ENCODE measurements around the gene HAAO.

The HAAO gene

GRCh38 chr2:42777883-42778805 lies 14.2 kb downstream of the HAAO start:
- Histone ChIP-seq H3K27me3 (ENCODE audit: control insufficient read depth, insufficient read depth, low read length) (no peaks in the 10 kb centered on the region), H3K27ac (ENCODE audit: low read depth, low read length) (no peak overlapping the region), H3K9ac (ENCODE audit: low read length) (no peak overlapping the region), H3K36me3 (ENCODE audit: control insufficient read depth, insufficient read depth, low read length) (peaks cover 3% of the 10 kb centered on the region; the same call in 1 of the 2 replicates), H3K9me3 (ENCODE audit: control insufficient read depth, insufficient read depth, low read depth, low read length) (peaks cover 39% of the 10 kb centered on the region), H3K4me3 (ENCODE audit: low read depth, low read length) (no peak overlapping the region), H3K4me1 (ENCODE audit: control insufficient read depth, insufficient read depth, low read length) (peaks cover 7% of the 10 kb centered on the region)

GRCh38 chr2:42775810-42776209 lies 16.6 kb downstream of the HAAO start:
- no peak overlapping the region for H3K4me3 ChIP-seq (ENCODE audit: low read depth, low read length)
- peaks cover 10% of the 10 kb centered on the region for H3K4me1 ChIP-seq (ENCODE audit: control insufficient read depth, insufficient read depth, low read length)
- H3K9ac ChIP-seq (ENCODE audit: low read length), result no peak overlapping the region
- H3K27ac ChIP-seq (ENCODE audit: low read depth, low read length), result no peak overlapping the region
- peaks cover 28% of the 10 kb centered on the region for H3K9me3 ChIP-seq (ENCODE audit: control insufficient read depth, insufficient read depth, low read depth, low read length)
- no peaks in the 10 kb centered on the region for H3K27me3 ChIP-seq (ENCODE audit: control insufficient read depth, insufficient read depth, low read length)
- peaks cover 3% of the 10 kb centered on the region; the same call in 1 of the 2 replicates for H3K36me3 ChIP-seq (ENCODE audit: control insufficient read depth, insufficient read depth, low read length)

GRCh38 chr2:42775186-42775585 lies 17.2 kb downstream of the HAAO start:
- Histone ChIP-seq H3K4me3 (ENCODE audit: low read depth, low read length) (no peak overlapping the region), H3K9me3 (ENCODE audit: control insufficient read depth, insufficient read depth, low read depth, low read length) (peaks cover 25% of the 10 kb centered on the region), H3K27ac (ENCODE audit: low read depth, low read length) (no peak overlapping the region), H3K36me3 (ENCODE audit: control insufficient read depth, insufficient read depth, low read length) (peaks cover 3% of the 10 kb centered on the region; the same call in 1 of the 2 replicates), H3K27me3 (ENCODE audit: control insufficient read depth, insufficient read depth, low read length) (no peaks in the 10 kb centered on the region), H3K9ac (ENCODE audit: low read length) (no peak overlapping the region), H3K4me1 (ENCODE audit: control insufficient read depth, insufficient read depth, low read length) (peaks cover 10% of the 10 kb centered on the region)

- no peak overlapping the region for H3K27ac ChIP-seq (ENCODE audit: low read depth, low read length)
These were observed 20.7 kb downstream of the HAAO start for GRCh38 chr2:42771546-42772153.

GRCh38 chr2:42770288-42771131 lies 21.9 kb downstream of the HAAO start:
- Histone ChIP-seq H3K27me3 (ENCODE audit: control insufficient read depth, insufficient read depth, low read length) (no peaks in the 10 kb centered on the region), H3K27ac (ENCODE audit: low read depth, low read length) (no peak overlapping the region), H3K36me3 (ENCODE audit: control insufficient read depth, insufficient read depth, low read length) (no peaks in the 10 kb centered on the region), H3K4me1 (ENCODE audit: control insufficient read depth, insufficient read depth, low read length) (peaks cover 10% of the 10 kb centered on the region), H3K9ac (ENCODE audit: low read length) (no peak overlapping the region), H3K9me3 (ENCODE audit: control insufficient read depth, insufficient read depth, low read depth, low read length) (no peaks in the 10 kb centered on the region), H3K4me3 (ENCODE audit: low read depth, low read length) (no peak overlapping the region)

More at GRCh38 chr2:42771546-42772153, 20.7 kb downstream of the HAAO start:
- H3K4me3 ChIP-seq (ENCODE audit: low read depth, low read length), result no peak overlapping the region
- H3K9me3 ChIP-seq (ENCODE audit: control insufficient read depth, insufficient read depth, low read depth, low read length), result 0 out of 2 replicates have a peak, but pooled peaks cover 2% of the 10 kb centered on the region
- no peak overlapping the region for H3K9ac ChIP-seq (ENCODE audit: low read length)
- peaks cover 10% of the 10 kb centered on the region for H3K4me1 ChIP-seq (ENCODE audit: control insufficient read depth, insufficient read depth, low read length)
- no peaks in the 10 kb centered on the region for H3K36me3 ChIP-seq (ENCODE audit: control insufficient read depth, insufficient read depth, low read length)
- H3K27me3 ChIP-seq (ENCODE audit: control insufficient read depth, insufficient read depth, low read length), result no peaks in the 10 kb centered on the region

GRCh38 chr2:42769583-42770287 lies 22.6 kb downstream of the HAAO start:
- no peaks in the 10 kb centered on the region for H3K27me3 ChIP-seq (ENCODE audit: control insufficient read depth, insufficient read depth, low read length)
- no peak overlapping the region for H3K9ac ChIP-seq (ENCODE audit: low read length)
- no peak overlapping the region for H3K27ac ChIP-seq (ENCODE audit: low read depth, low read length)
- H3K36me3 ChIP-seq (ENCODE audit: control insufficient read depth, insufficient read depth, low read length), result no peaks in the 10 kb centered on the region
- no peak overlapping the region for H3K4me3 ChIP-seq (ENCODE audit: low read depth, low read length)
- peaks cover 10% of the 10 kb centered on the region for H3K4me1 ChIP-seq (ENCODE audit: control insufficient read depth, insufficient read depth, low read length)
- no peaks in the 10 kb centered on the region for H3K9me3 ChIP-seq (ENCODE audit: control insufficient read depth, insufficient read depth, low read depth, low read length)

GRCh38 chr2:42768706-42769256 lies 23.6 kb downstream of the HAAO start:
- H3K27ac ChIP-seq (ENCODE audit: low read depth, low read length), result no peak overlapping the region
- H3K4me1 ChIP-seq (ENCODE audit: control insufficient read depth, insufficient read depth, low read length), result peaks cover 6% of the 10 kb centered on the region; the same call in 1 of the 2 replicates
- H3K36me3 ChIP-seq (ENCODE audit: control insufficient read depth, insufficient read depth, low read length), result no peaks in the 10 kb centered on the region
- no peaks in the 10 kb centered on the region for H3K9me3 ChIP-seq (ENCODE audit: control insufficient read depth, insufficient read depth, low read depth, low read length)
- no peak overlapping the region for H3K9ac ChIP-seq (ENCODE audit: low read length)
- no peak overlapping the region for H3K4me3 ChIP-seq (ENCODE audit: low read depth, low read length)
- no peaks in the 10 kb centered on the region for H3K27me3 ChIP-seq (ENCODE audit: control insufficient read depth, insufficient read depth, low read length)

- Histone ChIP-seq H3K9me3 (ENCODE audit: control insufficient read depth, insufficient read depth, low read depth, low read length) (no peaks in the 10 kb centered on the region), H3K36me3 (ENCODE audit: control insufficient read depth, insufficient read depth, low read length) (no peaks in the 10 kb centered on the region), H3K9ac (ENCODE audit: low read length) (no peak overlapping the region), H3K27ac (ENCODE audit: low read depth, low read length) (no peak overlapping the region), H3K27me3 (ENCODE audit: control insufficient read depth, insufficient read depth, low read length) (no peaks in the 10 kb centered on the region), H3K4me1 (ENCODE audit: control insufficient read depth, insufficient read depth, low read length) (peaks cover 3% of the 10 kb centered on the region; the same call in 1 of the 2 replicates), H3K4me3 (ENCODE audit: low read depth, low read length) (no peak overlapping the region)
These were observed 24.3 kb downstream of the HAAO start for GRCh38 chr2:42767899-42768705.

GRCh38 chr2:42767080-42767898 lies 25.1 kb downstream of the HAAO start:
- no peaks in the 10 kb centered on the region for H3K36me3 ChIP-seq (ENCODE audit: control insufficient read depth, insufficient read depth, low read length)
- no peak overlapping the region for H3K4me3 ChIP-seq (ENCODE audit: low read depth, low read length)
- H3K9me3 ChIP-seq (ENCODE audit: control insufficient read depth, insufficient read depth, low read depth, low read length), result no peaks in the 10 kb centered on the region
- no peak overlapping the region for H3K9ac ChIP-seq (ENCODE audit: low read length)
- no peaks in the 10 kb centered on the region; the same call in 1 of the 2 replicates for H3K4me1 ChIP-seq (ENCODE audit: control insufficient read depth, insufficient read depth, low read length)
- H3K27me3 ChIP-seq (ENCODE audit: control insufficient read depth, insufficient read depth, low read length), result no peaks in the 10 kb centered on the region
- no peak overlapping the region for H3K27ac ChIP-seq (ENCODE audit: low read depth, low read length)

Data from HUES6 (cell line).